ENCODE results near the gene PBXIP1.
"Not testable (repeated sequence)": the region's sequence is repeated elsewhere in the genome, so short reads cannot be mapped to it uniquely, and the experiment has no call there.

PBXIP1 gene, protein sequence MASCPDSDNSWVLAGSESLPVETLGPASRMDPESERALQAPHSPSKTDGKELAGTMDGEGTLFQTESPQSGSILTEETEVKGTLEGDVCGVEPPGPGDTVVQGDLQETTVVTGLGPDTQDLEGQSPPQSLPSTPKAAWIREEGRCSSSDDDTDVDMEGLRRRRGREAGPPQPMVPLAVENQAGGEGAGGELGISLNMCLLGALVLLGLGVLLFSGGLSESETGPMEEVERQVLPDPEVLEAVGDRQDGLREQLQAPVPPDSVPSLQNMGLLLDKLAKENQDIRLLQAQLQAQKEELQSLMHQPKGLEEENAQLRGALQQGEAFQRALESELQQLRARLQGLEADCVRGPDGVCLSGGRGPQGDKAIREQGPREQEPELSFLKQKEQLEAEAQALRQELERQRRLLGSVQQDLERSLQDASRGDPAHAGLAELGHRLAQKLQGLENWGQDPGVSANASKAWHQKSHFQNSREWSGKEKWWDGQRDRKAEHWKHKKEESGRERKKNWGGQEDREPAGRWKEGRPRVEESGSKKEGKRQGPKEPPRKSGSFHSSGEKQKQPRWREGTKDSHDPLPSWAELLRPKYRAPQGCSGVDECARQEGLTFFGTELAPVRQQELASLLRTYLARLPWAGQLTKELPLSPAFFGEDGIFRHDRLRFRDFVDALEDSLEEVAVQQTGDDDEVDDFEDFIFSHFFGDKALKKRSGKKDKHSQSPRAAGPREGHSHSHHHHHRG

DNA sequence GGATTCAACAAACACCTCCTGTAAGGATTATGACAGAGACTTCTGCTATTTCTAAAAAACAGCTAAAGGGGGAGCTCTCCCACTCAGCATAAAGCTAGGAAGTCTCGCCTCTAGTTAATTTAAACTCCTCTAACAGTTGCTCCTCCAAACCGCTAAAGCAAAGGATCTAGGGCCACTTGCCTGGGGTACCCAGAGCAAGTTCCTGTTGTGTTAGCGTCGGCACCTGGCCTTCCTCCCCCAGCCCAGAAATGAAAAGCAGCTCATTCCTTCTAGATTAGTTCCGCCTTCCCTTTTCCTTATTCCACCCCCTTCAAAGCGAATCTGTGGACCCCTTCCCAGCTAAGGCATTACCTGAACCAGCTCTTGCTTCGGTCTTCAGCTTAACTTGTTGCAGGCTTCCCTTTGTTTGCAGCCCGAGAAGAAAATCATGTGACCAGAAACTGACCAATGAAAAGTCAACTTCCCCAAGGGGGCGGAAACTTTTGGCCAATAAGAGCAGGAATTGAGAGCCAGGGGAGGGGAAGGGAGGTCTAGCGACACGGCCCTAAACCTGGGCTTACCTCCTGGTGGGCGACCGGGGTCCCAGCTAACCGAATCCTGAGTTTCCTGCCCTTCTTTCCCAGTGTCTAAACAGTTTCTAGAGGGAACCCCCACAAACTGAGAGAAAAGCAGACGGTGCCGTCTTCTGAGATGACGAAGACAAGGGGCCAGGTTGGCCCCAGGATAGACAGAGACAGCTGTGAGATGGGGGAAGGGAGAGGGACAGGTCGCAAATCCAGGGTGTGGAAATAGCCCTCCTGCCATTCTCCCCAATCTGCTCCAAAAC is at the start of gene PBXIP1:
Gene PBXIP1, minus strand, starts transcription at position 382 of the 826 bp plus-strand sequence. CDS start 2,378 bp downstream, outside the sequence.
- peak; percentile 71 for DNase-seq

DNA sequence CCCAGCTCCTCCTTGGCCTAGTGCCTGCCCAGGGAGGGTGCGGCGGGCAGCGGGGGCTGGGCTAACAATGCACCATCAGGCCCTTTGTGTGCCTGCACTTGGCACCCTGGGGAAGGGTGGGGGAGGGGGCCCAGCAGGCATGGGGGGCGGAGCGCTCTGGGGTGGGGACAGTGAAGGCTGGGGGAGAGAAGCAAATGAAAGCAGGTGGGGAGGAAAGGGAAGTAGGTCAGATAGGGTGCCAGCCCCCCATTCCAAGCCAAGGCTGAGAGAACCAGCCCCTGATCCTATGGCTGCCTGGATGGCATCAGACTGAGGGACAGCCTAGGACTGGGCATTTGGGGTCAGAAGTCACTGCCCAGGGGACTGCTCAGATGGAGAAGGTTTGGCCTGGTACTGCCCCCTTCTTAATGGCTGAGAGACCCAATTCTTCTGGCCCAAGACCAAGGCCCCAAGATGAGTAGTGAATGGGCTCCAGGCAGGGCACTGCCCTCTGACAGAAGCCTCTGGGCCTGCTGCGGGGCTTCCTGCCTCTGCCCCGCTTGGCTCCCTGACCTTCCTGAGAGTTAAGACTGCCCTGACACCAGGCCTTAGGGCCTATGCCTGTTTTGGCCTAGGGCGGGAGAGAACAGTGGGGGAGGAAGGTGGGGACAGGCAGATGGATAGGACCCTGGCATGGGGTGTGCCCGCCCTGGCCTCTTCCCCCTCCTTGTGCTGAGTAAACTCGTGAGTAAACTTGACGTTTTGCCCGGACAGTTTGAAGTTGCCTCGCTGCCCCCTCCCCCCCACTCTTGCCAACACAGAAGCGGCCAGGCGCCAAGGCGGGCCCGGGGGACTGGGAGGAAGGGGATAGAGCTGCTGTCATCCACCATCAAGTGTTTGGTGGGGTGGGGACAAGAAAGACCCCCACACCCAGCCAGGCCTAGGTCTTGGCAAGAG is 49.4 kb upstream of the PBXIP1 start:
- DNase-seq = no peak

DNA sequence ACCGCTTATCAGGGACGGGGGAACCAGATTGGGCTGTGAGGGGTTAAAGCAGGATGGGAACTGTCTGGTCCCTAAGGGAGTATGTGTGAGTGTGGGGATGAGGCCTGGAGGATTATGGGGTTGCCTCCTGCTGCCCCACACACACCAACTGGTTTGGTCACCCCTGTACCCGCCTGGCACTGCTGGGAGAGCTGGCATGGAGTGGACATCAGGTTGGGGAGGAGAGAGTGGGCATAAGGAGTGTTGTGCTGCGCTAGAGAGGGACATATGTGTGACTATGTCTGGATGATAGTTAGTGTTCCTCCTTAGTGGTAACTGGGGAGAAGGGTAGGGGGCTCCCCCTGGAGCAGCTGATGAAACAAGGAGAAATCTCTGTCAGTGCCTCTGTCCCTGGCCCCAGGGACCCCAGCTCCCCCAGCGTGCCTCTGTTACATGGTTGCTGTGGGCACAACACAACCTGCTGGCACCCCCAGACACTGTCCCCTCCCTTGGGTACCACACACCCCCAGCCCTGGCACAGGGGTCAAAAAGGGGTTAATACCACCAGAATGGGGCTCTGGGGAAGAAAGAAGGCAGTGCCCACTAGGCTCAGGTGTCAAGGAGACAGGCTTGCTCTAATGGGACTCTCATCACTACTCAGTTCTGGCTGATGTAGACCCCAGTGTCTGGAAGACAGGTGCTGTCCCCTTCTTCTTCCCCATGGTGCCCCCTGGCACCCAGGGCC is 48.6 kb upstream of the PBXIP1 start:
- no peak for DNase-seq

DNA sequence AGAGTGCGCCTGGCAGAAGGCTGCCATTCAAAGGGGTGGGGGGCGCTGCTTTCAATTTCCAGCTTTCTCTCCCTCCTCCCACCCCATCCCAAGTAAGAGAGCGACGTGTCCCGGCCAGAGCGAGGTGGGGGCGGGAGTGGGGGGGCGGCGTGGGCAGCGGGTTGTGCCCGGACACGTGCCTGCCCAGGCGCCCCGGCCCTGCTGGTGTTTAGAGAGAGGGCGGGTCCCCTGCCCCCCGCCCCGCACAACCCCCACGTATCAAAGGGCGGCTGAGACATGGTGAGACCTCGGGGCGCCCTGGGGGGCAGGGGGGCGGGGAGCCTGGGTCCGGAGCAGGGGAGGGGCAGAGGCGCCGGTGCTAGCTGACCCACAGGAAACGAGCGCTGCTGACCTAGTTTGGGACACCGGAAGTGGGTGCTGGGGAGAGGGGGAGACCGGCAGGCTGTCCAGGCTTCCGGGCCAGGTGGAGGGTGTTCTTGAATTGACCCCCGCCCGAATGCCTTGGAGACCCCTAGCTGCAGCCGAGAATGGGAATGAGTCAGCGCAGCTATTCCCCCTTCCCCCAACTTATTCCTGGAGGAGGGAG is 48.0 kb upstream of the PBXIP1 start:
- DNase-seq = no peak

DNA sequence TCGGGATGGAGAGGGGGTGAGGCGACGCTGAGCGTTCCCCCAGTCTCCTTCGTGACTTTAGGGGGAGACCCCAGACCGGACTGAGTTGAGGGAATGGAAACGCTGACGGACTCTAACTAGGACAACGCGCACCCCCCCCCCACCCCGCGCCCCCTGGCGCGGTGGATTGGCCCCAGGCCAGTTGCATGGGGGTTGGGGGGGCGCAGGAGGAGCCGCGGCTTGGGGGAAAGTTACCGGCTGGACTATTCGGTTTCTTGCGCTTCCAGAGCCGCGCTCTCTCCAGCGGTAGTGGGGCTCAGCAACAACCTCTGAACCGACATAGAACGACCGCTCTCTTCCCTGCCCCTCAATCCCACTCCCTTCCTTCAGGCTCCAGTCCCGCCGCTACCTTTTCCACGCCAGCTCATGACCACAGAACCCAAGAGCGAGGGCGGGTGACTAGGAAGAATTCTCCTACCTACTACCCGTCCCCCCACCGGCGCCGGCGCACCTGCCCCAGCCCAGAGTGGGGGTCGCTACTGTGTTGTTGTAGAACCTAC is 47.4 kb upstream of the PBXIP1 start:
- no peak for DNase-seq

DNA sequence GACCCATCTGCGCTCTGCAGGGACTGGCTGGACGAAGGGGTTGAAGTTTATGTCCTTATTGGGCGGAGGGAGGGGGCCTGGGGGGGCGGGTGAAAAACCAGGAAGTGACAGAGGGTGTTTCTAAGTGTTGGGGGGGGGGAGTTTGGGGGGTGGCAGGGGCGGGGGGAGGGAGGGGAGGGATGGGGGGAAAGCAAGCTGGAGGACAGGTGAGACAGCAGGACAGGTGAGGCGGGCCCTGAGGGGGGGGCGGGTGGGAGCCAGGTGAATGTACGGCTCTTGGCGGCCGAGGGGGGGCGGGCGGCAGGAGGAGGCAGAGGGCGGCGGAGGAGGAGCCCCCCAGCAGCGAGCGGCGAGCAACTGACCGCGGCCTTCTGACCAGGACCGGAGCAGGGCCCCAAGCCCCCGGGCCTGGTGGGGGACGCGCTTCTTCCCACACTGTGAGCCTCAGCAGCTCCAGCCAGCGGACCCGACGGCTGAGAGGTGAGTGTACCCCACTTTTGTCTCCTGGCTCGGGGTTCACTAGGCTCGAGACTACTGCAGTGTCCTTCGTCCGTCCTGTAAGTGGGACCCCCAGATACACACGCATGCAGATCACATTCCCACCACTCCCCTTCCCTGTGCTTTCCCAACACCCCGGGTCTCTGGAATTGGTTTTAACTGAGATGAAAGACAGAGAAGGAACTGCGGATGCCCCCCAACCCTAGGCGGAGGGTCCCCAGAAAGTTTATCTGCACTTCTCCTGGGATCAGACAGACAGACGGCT is 46.7 kb upstream of the PBXIP1 start, which contains the start of gene ZBTB7B:
Gene ZBTB7B, plus strand, starts transcription at position 339 of the 763 bp plus-strand sequence. CDS start 11,859 bp downstream, outside the sequence.
- DNase-seq = no peak

DNA sequence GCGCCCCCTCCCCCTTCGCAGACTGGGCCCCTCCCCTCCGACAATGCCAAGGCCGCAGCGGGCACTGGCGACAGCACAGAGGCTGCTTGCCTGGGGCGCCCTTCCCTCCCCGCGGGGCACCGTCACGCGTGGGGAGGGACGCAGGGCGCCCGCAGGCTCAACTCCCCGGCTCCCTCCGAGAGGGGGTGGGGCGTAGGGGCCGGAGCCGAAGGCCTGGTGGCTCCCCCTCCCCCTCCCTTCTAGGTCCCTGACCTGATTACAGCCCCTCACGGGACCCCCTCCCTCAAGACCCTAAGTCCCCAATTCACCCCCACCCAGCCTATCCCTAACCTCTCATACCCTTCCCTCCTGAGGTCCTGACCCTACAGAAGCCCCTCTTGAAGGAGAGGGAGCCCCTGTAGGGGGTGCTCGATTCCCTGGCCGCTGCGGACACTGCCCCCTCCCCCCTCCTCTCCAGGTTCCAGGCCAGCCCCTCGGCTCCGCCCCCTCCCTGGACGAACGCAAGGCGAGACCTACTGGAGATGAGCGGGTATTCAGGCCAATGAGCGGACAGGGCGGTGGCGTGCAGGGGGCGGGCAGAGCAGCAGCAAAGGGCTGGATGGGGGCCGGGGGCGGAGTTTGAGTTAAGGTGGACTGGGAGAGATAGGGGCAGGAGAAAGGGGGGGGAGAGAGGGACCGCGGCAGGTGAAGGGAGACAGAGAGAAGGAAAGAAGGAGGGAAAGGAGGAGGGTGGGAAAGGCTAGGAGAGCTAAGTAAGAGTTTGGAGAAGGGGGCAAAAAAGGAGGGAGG is 46.0 kb upstream of the PBXIP1 start:
- DNase-seq = peak; percentile 98

DNA sequence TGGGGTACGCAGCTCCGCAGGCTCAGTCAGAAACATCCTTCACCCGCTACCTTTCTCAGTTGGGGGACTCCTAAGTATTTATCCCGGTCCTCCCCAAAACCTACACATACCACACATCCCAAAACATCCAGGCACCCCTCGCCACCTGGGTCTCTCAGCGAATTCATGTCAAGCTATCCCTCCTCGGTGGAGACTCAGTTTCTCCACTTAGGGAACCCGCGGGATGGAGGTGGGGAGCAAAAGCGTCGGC is 45.5 kb upstream of the PBXIP1 start:
- no peak for DNase-seq

DNA sequence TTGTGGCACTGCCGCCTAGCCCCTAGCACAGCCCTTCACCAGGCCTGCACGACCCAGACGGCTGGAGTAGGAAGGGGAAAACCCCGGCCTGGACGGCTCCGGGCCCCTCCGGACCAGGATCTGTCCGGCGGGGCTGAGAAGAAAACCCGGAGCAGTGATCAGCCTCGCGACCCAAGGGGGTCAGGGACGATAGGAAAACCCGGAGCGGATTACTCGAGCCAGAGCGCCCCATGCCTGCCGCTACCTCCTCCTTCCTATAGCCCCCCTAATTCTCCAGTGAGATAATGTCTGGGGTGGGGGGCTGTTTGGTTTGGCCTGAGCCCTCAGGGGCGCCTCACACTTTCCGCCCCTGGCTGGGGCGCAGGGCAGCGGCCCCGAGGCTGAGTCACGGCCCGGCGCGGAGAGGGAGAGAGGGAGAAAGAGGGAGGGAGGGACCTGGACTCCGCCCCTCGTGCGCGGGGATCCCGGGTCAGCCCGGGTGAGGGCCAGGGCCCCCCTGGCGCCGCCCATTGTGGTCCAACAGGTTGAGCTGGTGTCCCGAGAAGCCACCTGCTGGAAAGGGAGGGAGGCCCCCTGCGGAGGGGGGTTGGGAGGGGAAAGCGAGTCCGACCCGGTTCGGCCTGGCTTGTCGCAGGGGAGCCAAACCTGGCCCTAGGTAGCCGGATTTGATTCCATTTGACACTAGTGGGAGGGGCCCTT is 45.0 kb upstream of the PBXIP1 start:
- DNase-seq = peak; percentile 81

DNA sequence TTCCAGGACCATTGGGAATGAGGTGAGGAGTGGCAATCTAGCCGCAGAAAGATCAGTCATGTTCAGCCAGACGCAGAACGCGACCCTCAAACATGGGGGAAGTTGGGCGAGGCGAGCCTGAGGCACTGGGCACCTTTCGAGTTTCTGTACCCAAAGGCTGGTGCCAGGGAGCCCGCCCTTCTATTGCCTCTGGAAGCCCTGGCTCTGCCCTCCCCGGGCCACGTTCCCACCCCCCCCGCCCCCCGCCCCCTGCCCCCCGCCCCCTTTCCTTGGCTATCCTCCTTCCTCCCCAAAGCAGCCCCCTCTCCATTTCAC is 44.5 kb upstream of the PBXIP1 start:
- no peak for DNase-seq

DNA sequence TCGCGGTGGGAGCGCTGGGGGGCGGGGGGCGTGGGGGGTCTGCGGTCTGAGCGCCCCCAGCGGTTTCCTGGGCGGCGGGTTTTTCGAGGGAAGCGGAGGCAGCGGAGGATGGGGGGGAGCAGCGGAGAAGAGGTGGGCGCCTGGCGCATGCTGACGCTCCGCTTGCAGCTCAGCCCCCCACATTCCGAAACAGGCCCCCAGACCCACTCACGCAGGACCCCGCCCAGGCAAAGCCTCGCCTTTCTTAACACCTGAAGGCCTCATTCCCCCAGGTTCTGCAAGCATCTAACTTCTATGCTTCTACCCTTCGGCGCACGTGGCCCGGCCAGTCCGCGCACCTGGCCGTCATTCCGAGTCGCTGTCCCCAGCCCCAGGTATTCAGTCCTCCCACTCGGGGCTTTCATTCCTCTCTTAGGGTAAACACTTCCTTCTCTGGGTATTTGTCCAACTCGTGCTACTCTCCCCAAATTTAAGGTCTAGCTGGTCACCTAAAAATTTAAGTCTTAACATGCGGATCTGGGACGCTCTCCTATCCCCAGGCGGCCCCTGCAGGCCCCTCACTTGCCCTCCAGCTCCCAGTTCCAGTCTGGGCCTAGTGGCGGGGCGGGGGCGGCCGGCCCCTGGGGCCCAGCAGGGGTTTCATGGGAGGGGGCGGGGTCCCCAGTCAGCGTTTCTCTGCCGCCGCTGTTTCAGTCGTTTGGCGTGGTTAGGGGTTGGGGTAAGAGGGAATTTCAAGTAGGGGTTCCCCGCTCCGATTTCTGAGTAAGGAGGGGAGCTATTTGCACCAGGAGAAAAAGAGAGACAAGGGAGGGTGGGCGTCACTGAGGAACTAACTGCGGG is 43.9 kb upstream of the PBXIP1 start:
- no peak for DNase-seq

DNA sequence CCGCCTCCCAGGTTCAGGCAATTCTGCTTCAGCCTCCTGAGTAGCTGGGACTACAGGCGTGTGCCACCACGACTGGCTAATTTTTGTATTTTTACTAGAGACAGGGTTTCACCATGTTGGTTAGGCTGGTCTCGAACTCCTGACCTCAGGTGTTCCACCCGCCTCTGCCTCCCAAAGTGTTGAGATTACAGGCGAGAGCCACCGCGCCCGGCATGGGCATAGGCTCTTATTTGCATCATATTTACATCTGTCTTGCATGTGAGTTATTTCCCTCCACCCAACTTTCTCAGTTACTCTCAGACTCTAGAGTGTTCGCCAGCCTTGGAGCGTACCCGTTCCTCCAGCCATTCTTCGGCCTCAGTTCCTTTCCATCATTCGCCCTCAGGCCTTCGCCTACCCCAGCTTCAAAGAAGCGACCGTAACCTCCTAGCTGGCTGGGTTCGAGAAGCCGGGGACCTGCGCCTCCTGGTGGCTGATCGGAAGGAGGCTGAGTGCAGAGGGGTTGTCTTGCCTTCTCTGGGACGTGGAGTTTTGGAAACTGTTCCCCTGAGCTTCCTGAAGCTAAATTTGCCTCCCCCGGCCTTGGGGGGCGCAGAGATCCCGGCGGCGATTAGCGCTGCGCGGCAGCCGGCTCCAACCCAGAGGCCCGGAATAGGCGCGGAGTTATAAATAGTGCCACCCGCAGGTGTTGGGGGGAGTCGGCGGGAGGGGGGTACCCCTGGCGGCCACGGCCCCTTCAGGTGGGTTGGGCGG is 43.1 kb upstream of the PBXIP1 start:
- peak; percentile 74 for DNase-seq

DNA sequence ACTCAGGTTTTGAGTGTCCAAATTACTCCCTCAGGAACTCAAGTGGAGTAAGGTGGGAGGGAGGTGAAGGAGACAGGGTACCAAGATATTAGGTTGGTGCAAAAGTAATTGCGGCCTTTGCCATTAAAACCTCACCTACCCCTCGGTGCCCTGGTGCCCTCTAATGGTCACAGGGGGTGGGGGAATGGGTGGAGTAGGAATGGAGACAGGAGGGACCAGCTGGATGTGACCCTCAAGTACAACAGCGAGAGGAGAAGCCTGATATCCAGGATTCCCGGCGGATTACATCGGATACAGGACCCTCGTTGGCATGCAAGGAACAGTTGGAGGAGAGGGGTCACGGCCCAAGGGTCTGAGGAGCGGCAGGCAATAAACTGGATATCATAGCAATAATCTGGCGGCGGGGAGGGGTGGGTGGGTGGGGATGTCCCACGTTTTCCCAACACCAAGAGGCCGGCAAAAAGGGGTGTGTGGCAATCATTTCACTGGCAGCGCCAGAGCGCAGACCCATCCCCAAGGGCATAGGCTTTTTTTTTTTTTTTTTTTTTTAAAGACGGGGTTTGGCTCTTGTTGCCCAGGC is 42.4 kb upstream of the PBXIP1 start:
- DNase-seq = no peak

DNA sequence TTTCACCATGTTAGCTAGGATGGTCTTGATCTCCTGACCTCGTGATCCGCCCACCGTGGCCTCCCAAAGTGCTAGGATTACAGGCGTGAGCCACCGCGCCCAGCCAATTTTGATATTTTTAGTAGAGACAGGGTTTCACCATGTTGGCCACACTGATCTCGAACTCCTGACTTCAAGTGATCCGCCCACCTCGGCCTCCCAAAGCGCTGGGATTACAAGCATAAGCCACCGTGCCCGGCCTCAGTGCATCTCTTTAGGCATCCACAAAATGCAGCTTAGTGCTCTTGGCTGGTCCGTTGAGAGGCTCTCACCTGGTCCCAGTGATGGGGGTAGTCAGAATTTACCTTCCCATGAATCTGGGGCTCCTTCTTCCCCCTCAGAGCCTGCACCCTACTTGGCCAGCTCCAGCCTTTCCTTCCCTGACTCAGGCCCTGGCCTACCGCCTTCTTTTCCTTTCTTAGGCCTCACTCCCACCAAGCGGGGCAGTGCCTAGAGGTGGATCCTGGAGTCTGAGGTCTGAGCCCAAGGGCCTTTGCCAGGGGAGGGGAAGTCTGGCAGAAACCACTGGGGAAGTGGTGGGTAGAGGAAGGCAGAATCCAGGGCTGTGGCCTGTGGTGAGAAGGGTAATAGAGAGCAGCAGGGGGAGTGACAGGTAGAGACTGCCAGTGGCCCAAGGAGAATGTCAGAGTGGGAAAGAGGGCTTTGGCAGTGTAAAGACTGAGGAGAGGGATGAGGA is 41.2 kb upstream of the PBXIP1 start:
- DNase-seq = no peak

DNA sequence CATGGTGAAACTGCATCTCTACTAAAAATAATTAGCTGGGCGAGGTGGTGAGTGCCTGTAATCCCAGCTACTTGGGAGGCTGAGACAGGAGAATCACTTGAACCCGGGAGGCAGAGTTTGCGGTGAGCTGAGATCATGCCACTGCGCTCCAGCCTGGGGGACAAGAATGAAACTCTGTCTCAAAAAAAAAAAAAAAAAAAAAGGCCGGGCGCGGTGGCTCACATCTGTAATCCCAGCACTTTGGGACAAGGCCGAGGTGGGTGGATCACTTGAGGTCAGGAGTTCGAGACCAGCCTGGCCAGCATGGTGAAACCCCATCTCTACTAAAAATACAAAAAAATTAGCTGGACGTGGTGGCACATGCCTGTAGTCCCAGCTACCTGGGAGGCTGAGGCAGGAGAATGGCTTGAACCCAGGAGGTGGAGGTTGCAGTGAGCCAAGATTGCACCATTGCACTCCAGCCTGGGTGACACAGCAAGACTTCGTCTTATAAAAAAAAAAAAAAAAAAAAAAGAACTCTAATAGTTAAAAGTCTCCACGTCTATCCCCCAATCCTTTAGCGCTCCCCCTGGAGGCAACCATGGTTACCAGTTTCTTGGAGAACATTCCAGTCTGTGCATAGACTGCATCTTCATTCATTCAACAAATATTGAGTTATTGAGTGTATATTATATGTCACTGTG is 39.5 kb upstream of the PBXIP1 start:
- DNase-seq = not testable (repeated sequence)

Measured in activated CD4-positive, CD25-positive, alpha-beta regulatory T cell treated with anti-CD3 and anti-CD28 coated beads, Interleukin-2, amount 50 U/mL, for 72 hours (primary cell).